ENCODE measurements around the gene KRTAP10-4. TPM values are rescaled to one million over a fixed set of nuclear protein-coding genes. Genes with fewer than 3 reads are reported as not detected.
"Not testable (repeated sequence)": the region's sequence is repeated elsewhere in the genome, so short reads cannot be mapped to it uniquely, and the experiment has no call there.

The KRTAP10-4 gene
- not detected for total RNA-seq (ENCODE audit: unreplicated experiment)
- long read RNA-seq = 0 reads

GRCh38 chr21:44573630-44574456 is at the start of gene KRTAP10-4:
Gene KRTAP10-4, plus strand, starts transcription at chr21:44573729. Its CDS starts 30 bp downstream, at chr21:44573759.
- Mint-ChIP-seq H3K36me3 (ENCODE audit: low read depth, unreplicated experiment) (peaks cover 10% of the 10 kb centered on the region), H3K27me3 (ENCODE audit: unreplicated experiment) (peaks cover 12% of the 10 kb centered on the region)
- H3K4me3 Mint-ChIP-seq (ENCODE audit: unreplicated experiment); H3K4me1 Mint-ChIP-seq (ENCODE audit: unreplicated experiment); H3K9me3 Mint-ChIP-seq (ENCODE audit: unreplicated experiment); H3K27ac Mint-ChIP-seq (ENCODE audit: unreplicated experiment); DNase-seq (ENCODE audit: low spot score): not testable (repeated sequence)

GRCh38 chr21:44524414-44525371 is 48.8 kb upstream of the KRTAP10-4 start:
- TF ChIP-seq CTCF (IDR thresholded peaks at IDR 0.05; ENCODE audit: unreplicated experiment) = no peak
- no peaks in the 10 kb centered on the region for H3K4me1 Mint-ChIP-seq (ENCODE audit: unreplicated experiment)
- no peaks in the 10 kb centered on the region for H3K9me3 Mint-ChIP-seq (ENCODE audit: unreplicated experiment)
- H3K27me3 Mint-ChIP-seq (ENCODE audit: unreplicated experiment) = peaks cover 3% of the 10 kb centered on the region
- H3K4me3 Mint-ChIP-seq (ENCODE audit: unreplicated experiment) = no peak overlapping the region
- no peaks in the 10 kb centered on the region for H3K36me3 Mint-ChIP-seq (ENCODE audit: low read depth, unreplicated experiment)
- no peak overlapping the region for H3K27ac Mint-ChIP-seq (ENCODE audit: unreplicated experiment)
- DNase-seq (ENCODE audit: low spot score) = no peak

GRCh38 chr21:44525391-44526095 is 48.0 kb upstream of the KRTAP10-4 start:
- DNase-seq (ENCODE audit: low spot score) = no peak
- no peak overlapping the region for H3K27ac Mint-ChIP-seq (ENCODE audit: unreplicated experiment)
- peaks cover 5% of the 10 kb centered on the region for H3K36me3 Mint-ChIP-seq (ENCODE audit: low read depth, unreplicated experiment)
- TF ChIP-seq CTCF (IDR thresholded peaks at IDR 0.05; ENCODE audit: unreplicated experiment) = no peak
- no peaks in the 10 kb centered on the region for H3K9me3 Mint-ChIP-seq (ENCODE audit: unreplicated experiment)
- no peaks in the 10 kb centered on the region for H3K4me1 Mint-ChIP-seq (ENCODE audit: unreplicated experiment)
- no peak overlapping the region for H3K4me3 Mint-ChIP-seq (ENCODE audit: unreplicated experiment)
- peaks cover 5% of the 10 kb centered on the region for H3K27me3 Mint-ChIP-seq (ENCODE audit: unreplicated experiment)

- Mint-ChIP-seq H3K27ac (ENCODE audit: unreplicated experiment) (no peak overlapping the region), H3K36me3 (ENCODE audit: low read depth, unreplicated experiment) (peaks cover 5% of the 10 kb centered on the region), H3K4me3 (ENCODE audit: unreplicated experiment) (no peak overlapping the region), H3K9me3 (ENCODE audit: unreplicated experiment) (no peaks in the 10 kb centered on the region), H3K27me3 (ENCODE audit: unreplicated experiment) (peaks cover 7% of the 10 kb centered on the region), H3K4me1 (ENCODE audit: unreplicated experiment) (no peaks in the 10 kb centered on the region)
- no peak for DNase-seq (ENCODE audit: low spot score)
- TF ChIP-seq CTCF (IDR thresholded peaks at IDR 0.05; ENCODE audit: unreplicated experiment) = no peak
These were observed 47.2 kb upstream of the KRTAP10-4 start for GRCh38 chr21:44526096-44526997.
